GM18909 (cell line): ENCODE measurements around the gene SND1.
A peak's percentile ranks its signal among the peaks of the same experiment; 100 is the strongest.

Experiments used
- ATAC-seq: cut with Tn5 transposase; IDR thresholded peaks from one replicate; pipeline ENCODE4 v1.9.1; 2021; ENCODE audit warnings: mild to moderate bottlenecking; ENCODE audit not compliant: unreplicated experiment, poor library complexity

Gene SND1

DNA sequence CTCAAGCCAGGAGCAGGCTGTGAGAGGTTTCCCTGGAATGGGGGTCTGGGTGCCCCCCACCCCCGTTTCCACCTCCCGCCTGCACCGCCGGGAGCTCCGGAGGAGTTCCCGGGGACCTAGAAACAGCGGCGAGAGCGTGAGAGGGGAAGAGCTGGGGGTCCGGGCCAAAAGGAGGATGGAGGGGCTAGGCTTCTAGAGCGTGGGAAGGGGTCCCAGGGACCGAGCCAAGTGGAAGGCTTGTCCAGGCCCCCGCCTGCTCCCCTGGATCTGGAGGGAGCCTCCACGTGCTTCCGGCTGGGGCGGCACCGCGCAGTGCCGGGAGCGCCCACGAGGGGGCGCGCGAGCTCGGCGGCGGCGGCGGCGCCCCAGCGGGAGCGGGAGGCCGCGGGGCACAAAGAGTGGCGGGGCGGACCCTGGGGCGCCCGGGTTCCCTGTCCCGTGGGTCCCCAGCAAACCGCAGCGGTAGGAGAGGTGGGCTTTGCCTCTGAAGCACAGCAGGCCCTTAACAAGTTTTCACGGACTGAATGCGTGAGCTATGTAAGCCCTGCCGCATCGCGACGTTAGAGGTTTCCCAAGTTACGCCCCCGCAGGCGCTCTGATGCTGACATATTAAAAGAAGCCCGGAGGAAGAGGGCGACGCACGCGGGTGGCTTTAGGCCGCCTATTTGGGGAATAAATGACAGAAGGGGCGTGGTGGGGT is 483.7 kb downstream of the SND1 start:
- peak; percentile 97 for ATAC-seq

DNA sequence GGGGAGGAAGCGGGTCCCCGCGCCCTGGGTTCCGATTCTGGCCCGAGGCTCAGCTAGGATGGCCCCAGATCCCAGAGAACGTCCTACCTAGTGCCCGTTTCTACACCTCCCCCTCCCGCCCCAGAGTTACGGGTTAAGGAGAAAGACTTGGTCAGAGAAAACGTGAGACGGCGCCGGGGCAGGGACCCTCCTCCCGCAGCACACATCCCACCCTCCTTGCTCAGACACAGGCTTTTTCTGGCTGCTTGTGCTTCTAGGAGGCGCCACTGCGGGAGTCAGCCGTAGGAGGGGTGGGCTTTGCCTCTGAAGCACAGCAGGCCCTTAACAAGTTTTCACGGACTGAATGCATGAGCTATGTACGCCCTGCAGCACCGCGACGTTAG is 484.2 kb downstream of the SND1 start:
- peak; percentile 3 for ATAC-seq

DNA sequence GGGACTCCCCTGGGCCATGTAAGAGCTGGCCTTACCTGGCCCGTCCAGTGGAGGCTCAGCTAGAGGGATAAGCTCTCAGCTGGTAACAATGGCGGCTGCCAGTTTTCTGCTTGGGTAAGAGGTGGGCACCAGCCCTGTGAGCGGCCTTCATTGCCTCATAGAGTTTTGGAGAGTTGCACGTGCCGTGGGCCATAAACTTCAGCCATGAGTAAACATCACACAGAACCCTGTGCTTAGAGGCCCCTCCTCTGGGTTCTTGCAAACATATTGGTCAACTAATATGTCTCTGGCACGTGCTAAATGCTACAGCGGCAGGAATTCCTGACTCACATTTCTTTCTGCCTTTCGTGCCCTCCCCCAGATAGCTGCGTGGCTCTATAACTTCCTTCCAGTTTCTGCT is 485.2 kb downstream of the SND1 start:
- ATAC-seq, result no peak

DNA sequence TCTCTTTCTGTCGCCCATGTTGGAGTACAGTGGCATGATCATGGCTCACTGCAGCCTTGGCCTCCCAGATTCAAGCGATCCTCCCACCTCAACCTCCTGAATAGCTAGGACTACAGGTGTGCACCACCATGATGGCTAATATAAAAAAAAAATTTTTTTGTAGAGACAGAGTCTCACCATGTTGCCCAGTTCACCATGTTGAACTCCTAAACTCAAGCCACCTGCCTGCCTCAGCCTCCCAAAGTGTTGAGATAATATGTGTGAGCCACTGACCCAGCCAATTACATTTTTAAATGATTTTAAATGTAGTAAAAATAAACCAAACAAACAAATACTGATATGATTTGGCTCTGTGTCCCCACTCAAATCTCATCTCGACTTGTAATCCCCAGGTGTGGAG is 487.4 kb downstream of the SND1 start:
- ATAC-seq, result no peak

DNA sequence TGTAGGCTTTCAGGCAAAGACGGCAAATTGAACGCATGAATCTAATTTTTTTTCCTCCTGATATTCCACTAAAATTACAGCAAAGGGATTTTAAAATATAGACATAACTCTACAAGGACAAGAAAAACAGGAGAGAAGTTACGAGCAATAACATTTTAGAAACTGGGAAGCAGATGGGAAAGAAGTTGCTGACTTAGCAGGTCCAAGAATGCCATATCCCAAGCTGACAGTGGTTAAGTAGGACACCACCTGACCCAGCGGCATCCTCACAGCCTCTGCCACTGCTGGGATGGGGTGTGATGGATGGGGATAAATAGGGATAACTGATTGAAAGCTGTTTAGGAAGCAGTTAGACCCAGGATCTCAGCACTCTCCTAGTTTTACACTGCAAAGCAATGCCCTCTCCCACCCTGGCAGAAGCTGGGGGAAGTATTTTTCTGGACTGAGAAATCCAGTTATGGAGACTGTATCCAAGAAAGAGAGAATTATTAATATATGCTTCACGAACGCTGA is 489.7 kb downstream of the SND1 start:
- no peak for ATAC-seq
